GM12878 (cell line): ENCODE results near the gene TAAR2. TPM values are rescaled to one million over a fixed set of nuclear protein-coding genes. Genes with fewer than 3 reads are reported as not detected.

Experiments used
- ATAC-seq: fragments of 200-7000 bp; cut with Tn5 transposase; 3 replicates; pipeline ENCODE4 v1.9.1; 2020; ENCODE audit warnings: mild to moderate bottlenecking, moderate library complexity
- BruUV-seq: library from RNA; stranded (reverse); fragments of 400-500 nt; replicated peaks from 2 replicates; lab custom pipeline; 2021; lab: Mats Ljungman, UMichigan
- CTCF ChIA-PET: fragments of 300-600 bp; sonication (Branson Sonifier 250); formaldehyde crosslinking; extraction: SDS; loops from one replicate; lab custom pipeline; 2021; ENCODE audit warnings: inconsistent platforms; lab: Yijun Ruan, JAX
- POLR2A ChIA-PET: fragments of 350-600 bp; formaldehyde crosslinking; extraction: SDS; loops from one replicate; lab custom pipeline; 2021; ENCODE audit warnings: inconsistent platforms; lab: Charles Lee
- RAD21 ChIA-PET: fragments of 300-600 bp; sonication (Branson Sonifier 250); formaldehyde crosslinking; loops from one replicate; lab custom pipeline; 2023; ENCODE audit warnings: antibody characterized with exemption; ENCODE audit not compliant: unreplicated experiment; lab: Charles Lee
- SMC1A ChIA-PET: fragments of 300-600 bp; sonication (Branson Sonifier 250); formaldehyde crosslinking; loops from one replicate; lab custom pipeline; 2023; ENCODE audit not compliant: unreplicated experiment, uncharacterized antibody; lab: Charles Lee
- DNase-seq: peaks from one replicate; pipeline ENCODE4 v3.0.0-alpha.2; 2011; ENCODE audit warnings: low read depth, low spot score
- FAIRE-seq: peaks from 3 replicates; lab custom pipeline; 2011; peaks lifted over from hg19 to GRCh38; lab: Jason Lieb, UNC
- H2AFZ ChIP-seq: 2 replicates; pipeline ENCODE4 v1.6.0; 2011; ENCODE audit warnings: low read depth, low read length, control low read depth; ENCODE audit not compliant: control insufficient read depth
- H3K27ac ChIP-seq: 2 replicates; pipeline ENCODE4 v1.5.1; 2011; ENCODE audit warnings: control low read depth; ENCODE audit not compliant: control insufficient read depth, insufficient read depth
- H3K27me3 ChIP-seq, 2 experiments: replicated peaks in 1 of 2; 2 replicates each; pipeline versions ENCODE4 v1.6.0 to v1.6.1; 2011; ENCODE audit warnings: low read length in 1 of 2; ENCODE audit not compliant: control insufficient read depth in 2 of 2, insufficient read depth in 2 of 2
- H3K36me3 ChIP-seq, 2 experiments: 2 replicates each; pipeline ENCODE4 v1.5.1; 2011; ENCODE audit warnings: low read length in 1 of 2; ENCODE audit not compliant: control insufficient read depth in 2 of 2, insufficient read depth in 2 of 2
- H3K4me1 ChIP-seq: 2 replicates; pipeline ENCODE4 v1.6.1; 2011; ENCODE audit warnings: mild to moderate bottlenecking, low read length, moderate library complexity, mixed read lengths; ENCODE audit not compliant: control insufficient read depth, insufficient read depth
- H3K4me2 ChIP-seq: 2 replicates; pipeline ENCODE4 v1.6.0; 2011; ENCODE audit warnings: control low read depth; ENCODE audit not compliant: control insufficient read depth, insufficient read depth
- H3K4me3 ChIP-seq: fragments of 200-600 bp; sonication (generic); 2 replicates; pipeline ENCODE4 v1.5.1; 2016
- H3K79me2 ChIP-seq: 2 replicates; pipeline ENCODE4 v1.6.0; 2011; ENCODE audit warnings: low read length; ENCODE audit not compliant: control insufficient read depth, insufficient read depth
- H3K9ac ChIP-seq: 2 replicates; pipeline ENCODE4 v1.8.0; 2011; ENCODE audit warnings: low read length, control low read depth, mixed read lengths; ENCODE audit not compliant: control insufficient read depth, insufficient read depth
- H3K9me3 ChIP-seq: replicated peaks from 3 replicates; pipeline ENCODE4 v1.5.1; 2011; ENCODE audit warnings: mild to moderate bottlenecking, low read length; ENCODE audit not compliant: control insufficient read depth, insufficient read depth
- H4K20me1 ChIP-seq: 2 replicates; pipeline ENCODE4 v1.6.0; 2011; ENCODE audit not compliant: control insufficient read depth, insufficient read depth
- CEBPB ChIP-seq, 2 experiments: fragments of 150-350 bp in 1 of 2; IDR thresholded peaks; 2 replicates each; pipeline ENCODE4 v1.6.1; 2012 to 2014; ENCODE audit warnings: low read depth in 2 of 2, low read length in 2 of 2, borderline replicate concordance in 1 of 2, inconsistent platforms in 1 of 2
- E4F1 ChIP-seq: fragments of 450-650 bp; IDR thresholded peaks from 2 replicates; pipeline ENCODE4 v1.6.1; 2018; ENCODE audit warnings: borderline replicate concordance, mild to moderate bottlenecking; ENCODE audit not compliant: partially characterized antibody
- MEF2B ChIP-seq: fragments of 450-650 bp; IDR thresholded peaks from 2 replicates; pipeline ENCODE4 v1.6.1; 2018; ENCODE audit warnings: mild to moderate bottlenecking, moderate library complexity; ENCODE audit not compliant: partially characterized antibody, poor library complexity, severe bottlenecking
- PAX8 ChIP-seq: fragments of 450-650 bp; IDR thresholded peaks from 2 replicates; pipeline ENCODE4 v1.6.1; 2017; ENCODE audit warnings: mild to moderate bottlenecking, moderate library complexity
- PBX3 ChIP-seq: IDR thresholded peaks from 2 replicates; pipeline ENCODE4 v1.6.1; 2011; ENCODE audit warnings: mild to moderate bottlenecking, low read depth, low read length, moderate library complexity; ENCODE audit not compliant: insufficient replicate concordance
- PRDM15 ChIP-seq: fragments of 450-650 bp; formaldehyde crosslinking; IDR thresholded peaks from 2 replicates; pipeline ENCODE4 v1.4.0; 2020; ENCODE audit warnings: mild to moderate bottlenecking, moderate library complexity
- SMC3 ChIP-seq: IDR thresholded peaks from 2 replicates; pipeline ENCODE4 v1.6.1; 2011; ENCODE audit warnings: low read length, improper control_type of control experiment, borderline replicate concordance
- TBL1XR1 ChIP-seq: IDR thresholded peaks from 2 replicates; pipeline ENCODE4 v1.6.1; 2012; ENCODE audit warnings: low read depth, low read length, improper control_type of control experiment
- TCF12 ChIP-seq: IDR thresholded peaks from 2 replicates; pipeline ENCODE4 v1.6.1; 2011; ENCODE audit warnings: low read depth, mild to moderate bottlenecking, low read length
- ZNF217 ChIP-seq: fragments of 450-650 bp; IDR thresholded peaks from 2 replicates; pipeline ENCODE4 v1.6.1; 2017; ENCODE audit warnings: antibody characterized with exemption, mild to moderate bottlenecking
- ZNF274 ChIP-seq: IDR thresholded peaks from one replicate; pipeline ENCODE4 v1.8.0; 2011; ENCODE audit not compliant: insufficient read length, insufficient read depth
- WGBS: methylation state at CpG from one replicate; pipeline ENCODE4 v1.1.6; 2016; ENCODE audit warnings: low lambda C conversion rate; ENCODE audit not compliant: insufficient replicate concordance, insufficient coverage; ENCODE audit errors: missing lambda C conversion rate; 5-methylcytosine and 5-hydroxymethylcytosine counted together
- in situ Hi-C: fragments of 300-500 bp; cut with MboI; formaldehyde crosslinking; loops from 9 replicates; pipeline ENCODE4 v1.14.3; 2018; ENCODE audit warnings: mixed read lengths
- intact Hi-C: fragments of 100-400 bp; cut with micrococcal nuclease; formaldehyde crosslinking; loops from one replicate; pipeline ENCODE4 v1.14.2; 2022; ENCODE audit not compliant: unreplicated experiment
- polyA plus RNA-seq, 11 experiments: library from polyadenylated mRNA; depleted of rRNA in 4 of 11; unstranded in 6 of 11; stranded (reverse) in 5 of 11; fragments of >200 nt; fragmentation: Nextera tagmentation in 4 of 11; fragmentation: Illumina TruSeq in 1 of 11; extraction: Ambion mirVana in 4 of 11; extraction: Trizol in 1 of 11; gene quantifications; 1 replicate in 1 of 11; 2 replicates in 10 of 11; pipeline versions ENCODE4 v1.2.1 to v1.2.3, GENCODE V29; 2011 to 2016; ENCODE audit warnings: inconsistent platforms in 2 of 11, missing spikeins in 2 of 11, low read depth in 1 of 11
- total RNA-seq, 4 experiments: library from RNA; depleted of rRNA in 3 of 4; stranded (reverse); fragments of >200 nt in 3 of 4; fragmentation: Illumina TruSeq in 1 of 4; extraction: Trizol in 1 of 4; gene quantifications; 2 replicates each; pipeline versions ENCODE4 v1.2.1 to v1.2.3, GENCODE V29; 2013 to 2021

TAAR2 gene
- total and polyA plus RNA-seq, 10 of the 15 experiments (the other 5 are each of a cell fraction or from before 2014, with no cell fraction given) = not detected

GRCh38 chr6:132616677-132617076 is 7.4 kb downstream of the TAAR2 start:
- ATAC-seq = no peak
- intact Hi-C loops = no loop called here
- Histone ChIP-seq H3K27ac (no peak overlapping the region), H3K4me1 (no peaks in the 10 kb centered on the region), H2AFZ (no peak overlapping the region)
- SMC1A ChIA-PET = interaction anchor here (0.8 kb wide), 1 partner anchor 16 kb away, joined by 3 read pairs; no protein-coding TSS in a partner anchor
- in situ Hi-C loops = no loop called here
- no TSS peak for BruUV-seq
- RAD21 ChIA-PET = no interaction called here
- TF ChIP-seq CEBPB (IDR thresholded peaks at IDR 0.05; ENCODE audit: borderline replicate concordance in 1 of 2, low read depth in 2 of 2, low read length in 2 of 2) (no peak), SMC3 (no peak), PBX3 (no peak), TCF12 (no peak), TBL1XR1 (no peak), PRDM15 (CRISPR knock-in tag) (no peak), MEF2B (no peak), ZNF217 (no peak), E4F1 (no peak), ZNF274 (no peak), PAX8 (no peak)
- TF ChIP-seq, all 136 proteins: peak for 0
- H3K4me3 ChIP-seq = no peak overlapping the region
- H3K79me2 ChIP-seq = no peaks in the 10 kb centered on the region
- H4K20me1 ChIP-seq = no peaks in the 10 kb centered on the region
- CTCF ChIA-PET = interaction anchor here (0.7 to 1.8 kb wide), 2 partner anchors 9 to 86 kb away, joined by 3 to 5 read pairs; no protein-coding TSS in a partner anchor
- H3K36me3 ChIP-seq = no peaks in the 10 kb centered on the region
- H3K4me2 ChIP-seq = no peak overlapping the region
- H3K9me3 ChIP-seq = no peaks in the 10 kb centered on the region
- no peak overlapping the region for H3K9ac ChIP-seq
- WGBS = 0% methylated on average over 1 of the region's 1 CpG
- POLR2A ChIA-PET = no interaction called here
- no peak for DNase-seq
- FAIRE-seq = no peak
- no peaks in the 10 kb centered on the region; a peak in 1 of 4 replicates for H3K27me3 ChIP-seq
